GM04503 (cell line): ENCODE data around the gene MAML2.
A peak's percentile ranks its signal among the peaks of the same experiment; 100 is the strongest.

Experiments
- DNase-seq: peaks from one replicate; pipeline ENCODE4 v3.0.0-alpha.2; 2012; ENCODE audit warnings: low read depth

MAML2 gene

GRCh38 chr11:96098511-96099241 lies 244.3 kb downstream of the MAML2 start:
- DNase-seq, result no peak

GRCh38 chr11:96097844-96098421 lies 245.1 kb downstream of the MAML2 start:
- DNase-seq, result no peak

- no peak for DNase-seq
Observed at GRCh38 chr11:96096360-96096759, 246.6 kb downstream of the MAML2 start.

GRCh38 chr11:96095884-96096303 lies 247.1 kb downstream of the MAML2 start:
- DNase-seq, result no peak

GRCh38 chr11:96094156-96094555 lies 248.8 kb downstream of the MAML2 start:
- no peak for DNase-seq

GRCh38 chr11:96092511-96092910 lies 250.5 kb downstream of the MAML2 start:
- DNase-seq, result no peak

- no peak for DNase-seq
Observed at GRCh38 chr11:96091476-96091875, 251.5 kb downstream of the MAML2 start.

GRCh38 chr11:96090711-96091110 lies 252.3 kb downstream of the MAML2 start:
- DNase-seq, result peak; percentile 74

- DNase-seq, result no peak
Observed at GRCh38 chr11:96088914-96089313, 254.1 kb downstream of the MAML2 start.

- DNase-seq, result no peak
Observed at GRCh38 chr11:96086111-96086510, 256.9 kb downstream of the MAML2 start.

- no peak for DNase-seq
Observed at GRCh38 chr11:96085319-96085930, 257.6 kb downstream of the MAML2 start.

GRCh38 chr11:96084610-96085318 lies 258.2 kb downstream of the MAML2 start:
- DNase-seq, result no peak

- DNase-seq, result no peak
Observed at GRCh38 chr11:96082936-96083335, 260.1 kb downstream of the MAML2 start.

GRCh38 chr11:96082002-96082899 lies 260.7 kb downstream of the MAML2 start:
- DNase-seq, result no peak

- no peak for DNase-seq
Observed at GRCh38 chr11:96081561-96081960, 261.4 kb downstream of the MAML2 start.

- no peak for DNase-seq
Observed at GRCh38 chr11:96079691-96080090, 263.3 kb downstream of the MAML2 start.

GRCh38 chr11:96075532-96075959 lies 267.4 kb downstream of the MAML2 start:
- DNase-seq, result no peak

GRCh38 chr11:96074551-96075310 lies 268.3 kb downstream of the MAML2 start:
- no peak for DNase-seq

GRCh38 chr11:96073536-96073935 lies 269.5 kb downstream of the MAML2 start:
- no peak for DNase-seq

GRCh38 chr11:96072592-96072991 lies 270.4 kb downstream of the MAML2 start:
- no peak for DNase-seq

- DNase-seq, result no peak
Observed at GRCh38 chr11:96070453-96070852, 272.5 kb downstream of the MAML2 start.
